Stomach (tissue), 9 donors: ENCODE results near the gene WLS. TPM values are rescaled to one million over a fixed set of nuclear protein-coding genes. Genes with fewer than 3 reads are reported as not detected.

Experiments
- DNase-seq, 2 donors: peaks; one replicate each; pipeline versions ENCODE4 v3.0.0 to v3.0.0-alpha.2; 2013 to 2019
- H3K27ac ChIP-seq, 5 donors: fragments of 200-600 bp in 4 of 5; sonication (generic) in 4 of 5; one replicate each; pipeline ENCODE4 v1.5.1; 2013 to 2019; ENCODE audit warnings: mild to moderate bottlenecking in 1 of 5, moderate library complexity in 1 of 5
- H3K27me3 ChIP-seq, 3 donors: fragments of 200-600 bp; sonication (generic); one replicate each; pipeline ENCODE4 v1.5.1; 2017 to 2019; ENCODE audit warnings: mixed run types in 1 of 3
- H3K36me3 ChIP-seq, 4 donors: fragments of 200-600 bp; sonication (generic); 1 replicate in 3 of 4; 2 replicates in 1 of 4; pipeline ENCODE4 v1.5.1; 2016 to 2019
- H3K4me1 ChIP-seq, 4 donors: fragments of 200-600 bp; sonication (generic); one replicate each; pipeline ENCODE4 v1.5.1; 2016 to 2019
- H3K4me3 ChIP-seq, 4 donors: fragments of 200-600 bp; sonication (generic) in 3 of 4; one replicate each; pipeline ENCODE4 v1.5.1; 2016 to 2019; ENCODE audit warnings: mild to moderate bottlenecking in 1 of 4
- H3K9me3 ChIP-seq, 4 donors: fragments of 200-600 bp; sonication (generic); one replicate each; pipeline ENCODE4 v1.5.1; 2016 to 2019
- EP300 ChIP-seq: sonication (generic); formaldehyde crosslinking; IDR thresholded peaks from one replicate; pipeline ENCODE4 v1.6.1; 2017; ENCODE audit warnings: antibody characterized with exemption
- POLR2A ChIP-seq, 4 donors: fragments of 450-650 bp; IDR thresholded peaks; one replicate each; pipeline ENCODE4 v1.6.1; 2016; ENCODE audit warnings: antibody characterized with exemption in 4 of 4, control low read depth in 2 of 4, mild to moderate bottlenecking in 1 of 4, moderate library complexity in 1 of 4
- POLR2AphosphoS5 ChIP-seq, 3 donors: sonication (generic); formaldehyde crosslinking; IDR thresholded peaks; one replicate each; pipeline ENCODE4 v1.6.1; 2016; ENCODE audit warnings: antibody characterized with exemption in 3 of 3
- WGBS, 5 donors: extraction: QIAGEN DNeasy Blood & Tissue Kit in 3 of 5; methylation state at CpG; one replicate each; pipeline versions ENCODE4 v1.1.5 to v1.1.7; 2013 to 2018; 5-methylcytosine and 5-hydroxymethylcytosine counted together
- intact Hi-C: fragments of 100-400 bp; cut with DNase I; formaldehyde crosslinking; loops from one replicate; pipeline ENCODE4 v1.15.1; 2023; ENCODE audit warnings: low total_unique reads
- polyA plus RNA-seq, 3 donors: library from polyadenylated mRNA; stranded (reverse); fragments of 200-250 nt; gene quantifications; one replicate each; pipeline ENCODE4 v1.2.3, GENCODE V29; 2013
- total RNA-seq, 5 donors: library from RNA; depleted of rRNA; stranded (reverse); fragments of >200 nt; gene quantifications; one replicate each; pipeline versions ENCODE4 v1.1.0 to v1.2.3, GENCODE V29; 2014 to 2016
- TF ChIP-seq, protein P1 (sequence below), 7 experiments: fragments of 450-650 bp in 4 of 7; fragments of 200-600 bp in 3 of 7; sonication (generic) in 3 of 7; IDR thresholded peaks; one replicate each; pipeline ENCODE4 v1.5.1; 2016 to 2019; ENCODE audit warnings: antibody characterized with exemption in 7 of 7, control low read depth in 2 of 7, mild to moderate bottlenecking in 1 of 7
- donor health status: healthy with polysubstance abuse.
- donor health status: Bipolar disorder and iron deficiency.
- donor health status: healthy.

The WLS gene
- total and polyA plus RNA-seq, 8 donors: 17.9 to 194 (median 66.8) TPM

DNA sequence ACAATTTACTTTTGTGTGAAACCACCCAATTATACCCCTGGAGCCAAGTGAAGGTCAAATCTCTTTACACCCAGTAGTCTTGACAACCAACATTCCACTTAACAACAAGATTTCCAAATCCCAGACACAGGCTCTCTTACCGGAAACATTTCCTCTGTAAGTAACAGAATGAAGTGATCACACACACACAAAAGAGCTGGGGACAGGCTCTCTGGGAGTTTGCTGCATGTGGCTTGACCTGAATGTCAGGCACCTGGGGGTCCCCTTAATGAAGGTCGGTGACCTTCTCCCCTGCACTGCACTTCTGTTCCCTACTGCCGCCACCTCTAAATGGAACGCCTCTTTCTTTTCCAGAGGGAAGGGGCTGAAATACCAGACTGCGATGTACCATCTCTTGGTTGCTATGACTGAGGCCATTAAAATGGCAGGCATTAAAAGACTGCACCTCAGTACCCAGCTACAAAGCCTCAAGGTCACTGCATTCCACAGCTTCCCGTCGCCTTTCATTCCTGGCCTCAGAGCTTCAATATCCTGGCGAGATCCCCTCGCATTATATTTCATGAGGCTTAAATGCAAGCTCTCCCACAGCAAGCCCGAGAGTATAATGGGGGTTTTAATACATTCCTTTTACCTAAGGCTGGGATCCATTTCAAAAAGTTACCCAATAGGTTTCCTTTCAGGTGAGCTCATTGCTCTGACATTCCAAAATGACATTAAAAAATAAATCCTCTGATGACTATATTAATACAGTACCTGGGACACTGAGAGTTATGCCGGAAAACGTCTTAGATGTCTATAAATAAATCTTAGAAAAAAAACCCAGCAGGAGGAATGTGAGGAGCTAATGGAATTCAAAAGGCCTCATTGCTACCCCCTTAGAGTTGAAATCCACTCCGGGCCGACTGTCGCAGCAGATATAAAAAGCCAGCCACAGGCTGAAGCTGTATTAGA is 91.0 kb downstream of the WLS start:
- 69 to 86% (median 77%) methylated on average over 15 of the region's 15 CpGs for WGBS, 5 donors

GRCh38 chr1:68140536-68140935 is 91.8 kb downstream of the WLS start:
- WGBS, 5 donors: 48 to 72% (median 61%) methylated on average over 4 of the region's 4 CpGs
- Histone ChIP-seq H3K36me3 (peaks cover 3 to 55% (median 45%) of the 10 kb centered on the region in 4 donors), H3K27ac (peak overlapping the region in 3 of 5 donors; percentile 62 to 78 (median 66)), H3K27me3 (no peaks in the 10 kb centered on the region), H3K9me3 (no peaks in the 10 kb centered on the region), H3K4me3 (no peak overlapping the region), H3K4me1 (peaks cover 20 to 52% (median 36%) of the 10 kb centered on the region in 4 donors)
- no peak for DNase-seq
- TF ChIP-seq POLR2A (IDR thresholded peaks at IDR 0.05): no peak
- TF ChIP-seq, protein P1, sequence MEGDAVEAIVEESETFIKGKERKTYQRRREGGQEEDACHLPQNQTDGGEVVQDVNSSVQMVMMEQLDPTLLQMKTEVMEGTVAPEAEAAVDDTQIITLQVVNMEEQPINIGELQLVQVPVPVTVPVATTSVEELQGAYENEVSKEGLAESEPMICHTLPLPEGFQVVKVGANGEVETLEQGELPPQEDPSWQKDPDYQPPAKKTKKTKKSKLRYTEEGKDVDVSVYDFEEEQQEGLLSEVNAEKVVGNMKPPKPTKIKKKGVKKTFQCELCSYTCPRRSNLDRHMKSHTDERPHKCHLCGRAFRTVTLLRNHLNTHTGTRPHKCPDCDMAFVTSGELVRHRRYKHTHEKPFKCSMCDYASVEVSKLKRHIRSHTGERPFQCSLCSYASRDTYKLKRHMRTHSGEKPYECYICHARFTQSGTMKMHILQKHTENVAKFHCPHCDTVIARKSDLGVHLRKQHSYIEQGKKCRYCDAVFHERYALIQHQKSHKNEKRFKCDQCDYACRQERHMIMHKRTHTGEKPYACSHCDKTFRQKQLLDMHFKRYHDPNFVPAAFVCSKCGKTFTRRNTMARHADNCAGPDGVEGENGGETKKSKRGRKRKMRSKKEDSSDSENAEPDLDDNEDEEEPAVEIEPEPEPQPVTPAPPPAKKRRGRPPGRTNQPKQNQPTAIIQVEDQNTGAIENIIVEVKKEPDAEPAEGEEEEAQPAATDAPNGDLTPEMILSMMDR (IDR thresholded peaks at IDR 0.05): no peak
- intact Hi-C loops: no loop called here

More for the DNA sequence above, 91.0 kb downstream of the WLS start:
- TF ChIP-seq POLR2A (IDR thresholded peaks at IDR 0.05): no peak
- TF ChIP-seq, protein P1 (IDR thresholded peaks at IDR 0.05): no peak
- TF ChIP-seq POLR2AphosphoS5 (IDR thresholded peaks at IDR 0.05): no peak
- no peak for TF ChIP-seq EP300
- DNase-seq: peak in 1 of 2 donors; percentile 72
- Histone ChIP-seq H3K27me3 (no peaks in the 10 kb centered on the region), H3K36me3 (peaks cover 0 to 47% (median 36%) of the 10 kb centered on the region in 4 donors), H3K27ac (peak overlapping the region in 4 of 5 donors; percentile 60 to 78 (median 64)), H3K4me1 (peaks cover 25 to 60% (median 43%) of the 10 kb centered on the region in 4 donors), H3K9me3 (no peaks in the 10 kb centered on the region), H3K4me3 (no peak overlapping the region)
- intact Hi-C loops: no loop called here

- no peaks in the 10 kb centered on the region for H3K27me3 ChIP-seq
- DNase-seq: no peak
- H3K36me3 ChIP-seq: peaks cover 12 to 74% (median 73%) of the 10 kb centered on the region in 4 donors
- no peak overlapping the region for H3K27ac ChIP-seq
- intact Hi-C loops: no loop called here
- 85 to 98% (median 92%) methylated on average over 2 of the region's 2 CpGs for WGBS, 5 donors
- peaks cover 0 to 8% (median 3%) of the 10 kb centered on the region in 4 donors for H3K4me1 ChIP-seq
- TF ChIP-seq EP300 (no peak), POLR2AphosphoS5 (IDR thresholded peaks at IDR 0.05) (no peak), POLR2A (IDR thresholded peaks at IDR 0.05) (no peak)
- TF ChIP-seq, protein P1 (IDR thresholded peaks at IDR 0.05): no peak
- H3K9me3 ChIP-seq: no peaks in the 10 kb centered on the region
- no peak overlapping the region for H3K4me3 ChIP-seq
Observed at GRCh38 chr1:68136187-68136586, 96.1 kb downstream of the WLS start.

GRCh38 chr1:68132426-68133130 is 99.7 kb downstream of the WLS start:
- H3K4me1 ChIP-seq: peaks cover 0 to 18% (median 3%) of the 10 kb centered on the region in 4 donors
- H3K36me3 ChIP-seq: peaks cover 12 to 90% (median 83%) of the 10 kb centered on the region in 4 donors
- H3K27ac ChIP-seq: no peak overlapping the region
- no peak for DNase-seq
- H3K9me3 ChIP-seq: no peaks in the 10 kb centered on the region
- intact Hi-C loops: no loop called here
- no peaks in the 10 kb centered on the region for H3K27me3 ChIP-seq
- H3K4me3 ChIP-seq: no peak overlapping the region
- TF ChIP-seq POLR2AphosphoS5 (IDR thresholded peaks at IDR 0.05): no peak
- TF ChIP-seq, protein P1 (IDR thresholded peaks at IDR 0.05): no peak
- no peak for TF ChIP-seq POLR2A (IDR thresholded peaks at IDR 0.05)
- TF ChIP-seq EP300: no peak
- whole genome bisulfite sequencing, 5 donors: 92 to 97% (median 96%) methylated on average over 8 of the region's 8 CpGs
